GM12801 (cell line): ENCODE results near the gene VIM.

Experiments
- TF ChIP-seq, protein P1 (sequence below): IDR thresholded peaks from one replicate; pipeline ENCODE4 v1.5.1; 2011; ENCODE audit warnings: control low read depth; ENCODE audit not compliant: insufficient read length; ENCODE audit errors: extremely low read depth

VIM gene

DNA sequence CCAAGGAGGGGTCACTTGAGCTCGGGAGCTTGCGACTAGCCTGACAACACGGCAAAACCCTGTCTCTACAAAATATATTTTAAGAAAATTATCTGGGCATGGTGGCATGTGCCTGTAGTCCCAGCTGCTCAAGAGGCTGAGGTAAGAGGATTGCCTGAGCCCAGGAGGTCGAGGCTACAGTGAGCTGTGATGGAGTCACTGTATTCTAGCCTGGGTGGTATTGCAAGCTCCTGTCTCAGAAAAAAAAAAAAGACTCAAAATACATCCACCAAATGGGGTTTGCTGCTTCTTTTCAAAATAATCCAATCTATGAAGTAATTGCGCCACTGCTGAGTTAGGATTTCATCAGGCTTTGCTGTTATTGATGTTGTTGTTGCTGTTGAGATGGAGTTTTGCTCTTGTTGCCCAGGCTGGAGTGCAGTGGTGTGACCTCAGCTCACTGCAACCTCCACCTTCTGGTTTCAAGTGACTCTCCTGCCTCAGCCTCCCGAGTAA is 11.1 kb upstream of the VIM start:
- TF ChIP-seq, protein P1, sequence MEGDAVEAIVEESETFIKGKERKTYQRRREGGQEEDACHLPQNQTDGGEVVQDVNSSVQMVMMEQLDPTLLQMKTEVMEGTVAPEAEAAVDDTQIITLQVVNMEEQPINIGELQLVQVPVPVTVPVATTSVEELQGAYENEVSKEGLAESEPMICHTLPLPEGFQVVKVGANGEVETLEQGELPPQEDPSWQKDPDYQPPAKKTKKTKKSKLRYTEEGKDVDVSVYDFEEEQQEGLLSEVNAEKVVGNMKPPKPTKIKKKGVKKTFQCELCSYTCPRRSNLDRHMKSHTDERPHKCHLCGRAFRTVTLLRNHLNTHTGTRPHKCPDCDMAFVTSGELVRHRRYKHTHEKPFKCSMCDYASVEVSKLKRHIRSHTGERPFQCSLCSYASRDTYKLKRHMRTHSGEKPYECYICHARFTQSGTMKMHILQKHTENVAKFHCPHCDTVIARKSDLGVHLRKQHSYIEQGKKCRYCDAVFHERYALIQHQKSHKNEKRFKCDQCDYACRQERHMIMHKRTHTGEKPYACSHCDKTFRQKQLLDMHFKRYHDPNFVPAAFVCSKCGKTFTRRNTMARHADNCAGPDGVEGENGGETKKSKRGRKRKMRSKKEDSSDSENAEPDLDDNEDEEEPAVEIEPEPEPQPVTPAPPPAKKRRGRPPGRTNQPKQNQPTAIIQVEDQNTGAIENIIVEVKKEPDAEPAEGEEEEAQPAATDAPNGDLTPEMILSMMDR = no peak

DNA sequence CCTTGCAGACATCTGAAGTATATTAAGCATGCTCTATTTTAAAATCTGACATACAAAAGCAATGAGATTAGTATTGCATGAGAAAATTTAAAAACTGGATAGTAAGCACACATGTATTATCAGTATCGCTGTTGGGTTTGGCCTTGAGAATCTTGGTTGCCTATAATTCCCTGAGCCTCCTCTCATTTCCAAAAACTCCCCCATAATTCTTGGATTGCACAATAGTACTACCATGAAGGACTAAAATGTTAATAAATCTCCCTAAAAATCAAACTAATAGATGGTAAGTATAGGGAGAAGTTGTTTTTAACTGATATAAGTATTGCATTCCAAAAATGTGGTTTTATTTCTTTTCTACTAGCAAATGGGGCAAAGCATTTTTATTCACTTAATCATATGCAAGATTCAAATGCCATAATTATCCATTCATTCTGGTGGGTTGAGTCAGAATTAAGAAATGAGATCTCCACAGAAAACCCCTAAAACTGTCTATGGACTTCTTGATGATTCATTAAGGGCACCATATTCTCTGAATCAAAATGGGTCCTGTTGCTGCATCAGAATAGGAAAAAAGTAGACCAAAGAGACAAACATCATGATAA is 10.3 kb upstream of the VIM start:
- TF ChIP-seq, protein P1 = no peak

DNA sequence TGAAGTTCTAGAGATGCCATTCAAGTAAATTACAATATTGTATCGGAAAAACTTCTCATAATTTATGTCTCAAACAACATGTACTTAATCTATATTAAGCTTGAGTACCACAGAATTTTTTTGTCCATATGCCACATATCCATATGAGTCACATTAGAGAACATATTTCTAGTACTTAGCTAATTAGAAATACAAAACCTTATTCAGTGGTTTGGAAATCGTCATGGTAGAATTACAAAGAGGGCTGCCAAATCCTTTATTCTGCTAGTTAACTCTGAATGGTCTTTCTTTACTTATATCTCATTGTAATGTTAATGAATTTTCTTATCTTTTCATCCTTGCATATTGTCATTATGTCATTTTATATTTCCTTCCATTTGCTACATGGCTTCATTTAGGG is 9.0 kb upstream of the VIM start:
- TF ChIP-seq, protein P1 = no peak

DNA sequence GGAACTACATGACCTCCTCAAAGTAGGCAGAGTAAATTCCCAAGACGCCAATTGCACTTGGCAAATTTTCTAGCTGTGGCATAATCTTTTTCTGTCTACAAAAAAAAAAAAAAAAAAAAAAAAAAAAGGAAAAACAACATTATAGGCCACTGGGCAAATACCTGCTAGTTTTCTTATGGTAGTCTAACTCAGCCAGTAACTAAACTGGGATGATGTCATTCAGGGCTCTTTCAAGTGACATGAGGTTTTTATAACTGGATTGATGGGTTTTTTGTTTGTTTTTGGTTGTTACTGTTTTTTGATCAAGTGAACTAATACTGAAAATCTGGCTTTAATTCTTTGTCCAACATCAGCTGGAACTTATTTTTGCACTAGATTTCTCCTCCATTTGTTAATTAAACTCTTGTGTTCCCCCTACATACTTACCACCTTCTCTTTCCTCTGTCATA is 7.4 kb upstream of the VIM start:
- TF ChIP-seq, protein P1 = no peak

DNA sequence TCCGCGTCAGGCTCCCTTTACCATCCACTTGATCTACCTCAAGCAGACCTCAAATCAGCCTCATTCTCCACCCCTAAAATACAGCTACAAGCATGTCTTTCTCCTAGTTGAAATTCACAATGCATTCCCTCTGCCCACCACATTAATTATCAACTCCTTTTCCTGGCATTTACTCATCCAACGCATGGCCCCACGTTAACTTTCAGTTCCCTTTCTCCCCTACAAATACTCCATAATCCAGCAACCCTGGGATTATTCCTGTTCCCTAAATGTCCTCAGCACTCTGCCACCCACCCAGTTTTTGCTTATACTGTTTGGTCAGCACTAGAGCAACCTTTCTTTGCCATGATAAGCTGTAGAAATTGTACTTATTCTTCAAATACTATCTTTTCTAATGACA is 5.7 kb upstream of the VIM start:
- TF ChIP-seq, protein P1 = no peak

DNA sequence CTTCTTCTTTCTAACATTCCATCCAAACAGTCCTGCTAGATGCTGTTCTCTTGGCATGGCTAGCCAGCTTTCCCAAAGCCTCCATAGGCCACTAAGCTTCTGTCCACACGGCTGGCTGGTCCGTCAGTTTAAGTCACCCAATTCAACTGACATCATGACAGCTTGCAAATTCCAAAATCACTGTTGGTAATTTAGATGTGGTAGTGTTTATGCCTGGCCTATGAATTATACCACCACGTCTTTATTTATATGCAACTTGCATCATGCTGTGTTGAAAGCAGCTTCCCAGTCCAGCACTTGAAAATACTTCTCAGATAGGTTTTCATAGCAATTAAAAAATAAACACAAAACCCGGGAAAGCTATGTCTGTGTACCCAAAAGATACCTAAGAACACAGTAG is 2.2 kb upstream of the VIM start:
- TF ChIP-seq, protein P1 = no peak

DNA sequence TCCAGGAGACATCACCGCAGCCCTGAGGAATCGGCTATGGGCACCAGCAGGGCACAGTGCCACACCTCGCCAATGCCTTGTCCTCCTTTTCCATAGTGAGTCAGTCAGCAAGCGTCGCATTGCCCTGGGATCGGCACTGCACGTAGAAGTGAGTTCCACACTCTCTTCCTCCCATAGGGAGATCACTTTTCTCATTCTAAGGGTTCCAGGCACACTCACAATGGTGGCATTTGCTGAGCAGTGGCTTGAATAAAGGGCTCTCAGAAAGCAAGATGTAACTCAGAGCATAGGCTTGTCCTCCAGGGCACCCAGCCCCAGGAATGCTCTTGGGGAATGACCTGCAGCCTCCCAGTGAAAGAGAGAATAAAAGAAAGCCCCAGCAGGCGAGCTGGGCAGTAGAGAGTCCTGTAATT is 1.1 kb upstream of the VIM start:
- TF ChIP-seq, protein P1 = no peak
